Measurements from ENCODE around the gene DISC1. TPM values are rescaled to one million over a fixed set of nuclear protein-coding genes. Genes with fewer than 3 reads are reported as not detected.

DISC1 gene
- total and polyA plus RNA-seq, 2 of the 13 experiments (the other 11 are each of a cell fraction or from before 2014, with no cell fraction given) = 4.2 to 4.6 TPM

DNA sequence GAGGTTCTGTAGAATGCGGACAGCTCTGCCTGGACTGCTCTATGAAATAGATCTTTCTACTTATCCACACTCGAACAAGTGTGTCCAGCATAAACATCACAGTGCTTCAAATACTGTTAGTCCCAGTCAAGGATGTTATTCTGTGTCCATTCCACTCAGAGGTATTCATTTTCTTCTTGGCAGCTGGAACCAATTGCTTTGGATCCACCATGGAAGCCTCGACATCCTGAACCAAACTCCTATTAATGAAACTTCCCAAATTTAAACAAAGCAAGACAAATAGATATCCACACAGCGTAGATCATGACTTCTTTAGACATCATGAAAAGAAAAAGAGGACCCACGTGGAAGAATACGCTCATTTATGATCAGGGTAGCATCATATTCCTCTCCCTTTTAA, 95.8 kb downstream of the DISC1 start:
- no peaks in the 10 kb centered on the region; a peak in 1 of 5 replicates for H3K36me3 ChIP-seq (replicated peaks in 1 of 2; ENCODE audit: control insufficient read depth in 1 of 2, insufficient read depth in 2 of 2, low read length in 2 of 2)
- no TSS peak for BruUV-seq (replicated peaks)
- no peak overlapping the region for H3K4me3 ChIP-seq (replicated peaks in 1 of 3; ENCODE audit: insufficient read depth in 1 of 3, low read depth in 2 of 3, low read length in 3 of 3)
- CTCF ChIA-PET (ENCODE audit: low intra/inter-chr PET ratio, low total read pairs) = no interaction called here
- no peak overlapping the region for H3K4me2 ChIP-seq (ENCODE audit: low read depth, low read length)
- H3K4me1 ChIP-seq (ENCODE audit: insufficient read depth, low read length) = peaks cover 12% of the 10 kb centered on the region; the same call in 1 of the 2 replicates
- DNase-seq (ENCODE audit: low spot score) (no peak), ATAC-seq (no peak), FAIRE-seq (no peak)
- no peaks in the 10 kb centered on the region for H3K9me3 ChIP-seq (ENCODE audit: low read length)
- no peaks in the 10 kb centered on the region for H3K27me3 ChIP-seq (ENCODE audit: control insufficient read depth in 1 of 2, insufficient read depth in 2 of 2, low read length in 2 of 2)
- H2AFZ ChIP-seq (ENCODE audit: low read length) = no peak overlapping the region
- H3K27ac ChIP-seq (ENCODE audit: extremely low read length, insufficient read depth, low read length) = no peak overlapping the region
- POLR2A ChIA-PET = no interaction called here
- in situ Hi-C loops (cut with HindIII; ENCODE audit: extremely low pct_ligation_motif_present, low pct_unique_long_range_greater_than_20kb) (no loop called here), intact Hi-C loops (cut with micrococcal nuclease; ENCODE audit: unreplicated experiment) (no loop called here)
- no peaks in the 10 kb centered on the region for H3K79me2 ChIP-seq (ENCODE audit: insufficient read depth, low read length)
- H3K9ac ChIP-seq (ENCODE audit: insufficient read depth, low read depth, low read length) = no peak overlapping the region
- no peaks in the 10 kb centered on the region for H4K20me1 ChIP-seq (ENCODE audit: insufficient read depth, low read length)
- 90% methylated on average over 6 of the region's 6 CpGs for WGBS (ENCODE audit: low lambda C conversion rate)
- TF ChIP-seq ZNF136 (CRISPR knock-in tag; IDR thresholded peaks at IDR 0.05; ENCODE audit: low read depth) (no peak), ZNF891 (CRISPR knock-in tag; IDR thresholded peaks at IDR 0.05) (no peak), ZNF224 (CRISPR knock-in tag; IDR thresholded peaks at IDR 0.05) (no peak), AGO2 (optimal IDR thresholded peaks at IDR 0.05; ENCODE audit: low read depth, low read length) (no peak), GATA4 (IDR thresholded peaks at IDR 0.05; ENCODE audit: borderline replicate concordance, low read depth) (no peak)
- TF ChIP-seq, protein P1, sequence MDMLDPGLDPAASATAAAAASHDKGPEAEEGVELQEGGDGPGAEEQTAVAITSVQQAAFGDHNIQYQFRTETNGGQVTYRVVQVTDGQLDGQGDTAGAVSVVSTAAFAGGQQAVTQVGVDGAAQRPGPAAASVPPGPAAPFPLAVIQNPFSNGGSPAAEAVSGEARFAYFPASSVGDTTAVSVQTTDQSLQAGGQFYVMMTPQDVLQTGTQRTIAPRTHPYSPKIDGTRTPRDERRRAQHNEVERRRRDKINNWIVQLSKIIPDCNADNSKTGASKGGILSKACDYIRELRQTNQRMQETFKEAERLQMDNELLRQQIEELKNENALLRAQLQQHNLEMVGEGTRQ (IDR thresholded peaks at IDR 0.05; ENCODE audit: low read depth, low read length) = no peak
- TF ChIP-seq, protein P1 (CRISPR knock-in tag; IDR thresholded peaks at IDR 0.05; ENCODE audit: borderline replicate concordance) = no peak
- TF ChIP-seq, protein P2, sequence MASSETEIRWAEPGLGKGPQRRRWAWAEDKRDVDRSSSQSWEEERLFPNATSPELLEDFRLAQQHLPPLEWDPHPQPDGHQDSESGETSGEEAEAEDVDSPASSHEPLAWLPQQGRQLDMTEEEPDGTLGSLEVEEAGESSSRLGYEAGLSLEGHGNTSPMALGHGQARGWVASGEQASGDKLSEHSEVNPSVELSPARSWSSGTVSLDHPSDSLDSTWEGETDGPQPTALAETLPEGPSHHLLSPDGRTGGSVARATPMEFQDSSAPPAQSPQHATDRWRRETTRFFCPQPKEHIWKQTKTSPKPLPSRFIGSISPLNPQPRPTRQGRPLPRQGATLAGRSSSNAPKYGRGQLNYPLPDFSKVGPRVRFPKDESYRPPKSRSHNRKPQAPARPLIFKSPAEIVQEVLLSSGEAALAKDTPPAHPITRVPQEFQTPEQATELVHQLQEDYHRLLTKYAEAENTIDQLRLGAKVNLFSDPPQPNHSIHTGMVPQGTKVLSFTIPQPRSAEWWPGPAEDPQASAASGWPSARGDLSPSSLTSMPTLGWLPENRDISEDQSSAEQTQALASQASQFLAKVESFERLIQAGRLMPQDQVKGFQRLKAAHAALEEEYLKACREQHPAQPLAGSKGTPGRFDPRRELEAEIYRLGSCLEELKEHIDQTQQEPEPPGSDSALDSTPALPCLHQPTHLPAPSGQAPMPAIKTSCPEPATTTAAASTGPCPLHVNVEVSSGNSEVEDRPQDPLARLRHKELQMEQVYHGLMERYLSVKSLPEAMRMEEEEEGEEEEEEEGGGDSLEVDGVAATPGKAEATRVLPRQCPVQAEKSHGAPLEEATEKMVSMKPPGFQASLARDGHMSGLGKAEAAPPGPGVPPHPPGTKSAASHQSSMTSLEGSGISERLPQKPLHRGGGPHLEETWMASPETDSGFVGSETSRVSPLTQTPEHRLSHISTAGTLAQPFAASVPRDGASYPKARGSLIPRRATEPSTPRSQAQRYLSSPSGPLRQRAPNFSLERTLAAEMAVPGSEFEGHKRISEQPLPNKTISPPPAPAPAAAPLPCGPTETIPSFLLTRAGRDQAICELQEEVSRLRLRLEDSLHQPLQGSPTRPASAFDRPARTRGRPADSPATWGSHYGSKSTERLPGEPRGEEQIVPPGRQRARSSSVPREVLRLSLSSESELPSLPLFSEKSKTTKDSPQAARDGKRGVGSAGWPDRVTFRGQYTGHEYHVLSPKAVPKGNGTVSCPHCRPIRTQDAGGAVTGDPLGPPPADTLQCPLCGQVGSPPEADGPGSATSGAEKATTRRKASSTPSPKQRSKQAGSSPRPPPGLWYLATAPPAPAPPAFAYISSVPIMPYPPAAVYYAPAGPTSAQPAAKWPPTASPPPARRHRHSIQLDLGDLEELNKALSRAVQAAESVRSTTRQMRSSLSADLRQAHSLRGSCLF (CRISPR knock-in tag; IDR thresholded peaks at IDR 0.05; ENCODE audit: borderline replicate concordance) = no peak
